ENCODE results near the gene ITGB1. TPM values are rescaled to one million over a fixed set of nuclear protein-coding genes. Genes with fewer than 3 reads are reported as not detected.

ITGB1 gene
- total and polyA plus RNA-seq, 9 of the 15 experiments (the other 6 are each of a cell fraction or from before 2014, with no cell fraction given), result 40.2 to 194 (median 155) TPM

- peak; percentile 89 for TF ChIP-seq RBBP5 (IDR thresholded peaks at IDR 0.05; ENCODE audit: borderline replicate concordance, insufficient read depth, low read length, poor library complexity, severe bottlenecking)
- no peak for TF ChIP-seq CREB3 (tag; conservative IDR thresholded peaks at IDR 0.05; ENCODE audit: low read depth)
- no peak for TF ChIP-seq GTF2B (IDR thresholded peaks at IDR 0.05; ENCODE audit: extremely low read depth, insufficient read length)
- no peak for TF ChIP-seq CHD7 (IDR thresholded peaks at IDR 0.05; ENCODE audit: low read depth, low read length)
- no peak for TF ChIP-seq CCAR2 (IDR thresholded peaks at IDR 0.05; ENCODE audit: low read depth, low read length)
- 0 out of 2 replicates have a peak, but pooled peaks have one; percentile 51 for TF ChIP-seq ZNF511 (CRISPR knock-in tag; IDR thresholded peaks at IDR 0.05)
- TF ChIP-seq GATAD2A (IDR thresholded peaks at IDR 0.05), result no peak
- no peak for TF ChIP-seq SMARCA4 (IDR thresholded peaks at IDR 0.05)
- TF ChIP-seq ZNF324 (CRISPR knock-in tag; IDR thresholded peaks at IDR 0.05), result no peak
- TF ChIP-seq RNF219 (CRISPR knock-in tag; IDR thresholded peaks at IDR 0.05), result no peak
- no peak for TF ChIP-seq SETDB1 (IDR thresholded peaks at IDR 0.05; ENCODE audit: low read length)
These were observed 517 bp downstream of the ITGB1 start (continued) for GRCh38 chr10:32957341-32958084.
